IMR-90 (cell line): Measurements from ENCODE around the gene LIMK2. TPM values are rescaled to one million over a fixed set of nuclear protein-coding genes. Genes with fewer than 3 reads are reported as not detected.

Experiments
- ATAC-seq: fragments of 200-7000 bp; cut with Tn5 transposase; 2 replicates; pipeline ENCODE4 v1.9.1; 2020; ENCODE audit warnings: low read depth, mild to moderate bottlenecking, moderate library complexity
- BruUV-seq: library from RNA; stranded (reverse); fragments of 400-500 nt; replicated peaks from 2 replicates; lab custom pipeline; 2021; lab: Mats Ljungman, UMichigan
- CTCF ChIA-PET: fragments of 300-600 bp; formaldehyde crosslinking; extraction: SDS; loops from one replicate; lab custom pipeline; 2021; ENCODE audit warnings: antibody characterized with exemption; lab: Yijun Ruan, JAX
- POLR2A ChIA-PET: fragments of 300-600 bp; sonication (Branson Sonifier 250); formaldehyde crosslinking; loops from one replicate; lab custom pipeline; 2022; ENCODE audit warnings: antibody characterized with exemption; ENCODE audit not compliant: unreplicated experiment; lab: Charles Lee
- DNase-seq: peaks from one replicate; pipeline ENCODE4 v3.0.0; 2013
- H2AFZ ChIP-seq: replicated peaks from 2 replicates; pipeline ENCODE3; 2013; ENCODE audit warnings: low read length, mild to moderate bottlenecking; ENCODE audit not compliant: poor library complexity
- H2AK5ac ChIP-seq: 2 replicates; pipeline ENCODE4 v1.6.1; 2013; ENCODE audit warnings: low read depth, low read length, inconsistent platforms
- H2AK9ac ChIP-seq: replicated peaks from 2 replicates; pipeline ENCODE3; 2013; ENCODE audit warnings: mild to moderate bottlenecking, low read depth, low read length, moderate library complexity; ENCODE audit not compliant: poor library complexity
- H2BK120ac ChIP-seq: 2 replicates; pipeline ENCODE4 v1.6.1; 2013; ENCODE audit warnings: low read depth, low read length, inconsistent platforms
- H2BK15ac ChIP-seq: 3 replicates; pipeline ENCODE4 v1.6.1; 2013; ENCODE audit warnings: low read depth, low read length, inconsistent platforms
- H2BK20ac ChIP-seq: 2 replicates; pipeline ENCODE4 v1.6.1; 2013; ENCODE audit warnings: low read depth, mild to moderate bottlenecking, inconsistent platforms, low read length, moderate library complexity
- H2BK5ac ChIP-seq: 2 replicates; pipeline ENCODE4 v1.6.1; 2013; ENCODE audit warnings: mild to moderate bottlenecking, low read depth, low read length, inconsistent platforms; ENCODE audit not compliant: poor library complexity, severe bottlenecking
- H3K14ac ChIP-seq: replicated peaks from 2 replicates; pipeline ENCODE4 v1.6.1; 2013; ENCODE audit warnings: low read depth, low read length, inconsistent platforms
- H3K18ac ChIP-seq: 2 replicates; pipeline ENCODE4 v1.6.1; 2013; ENCODE audit warnings: low read depth, low read length, control low read depth
- H3K23ac ChIP-seq: 2 replicates; pipeline ENCODE4 v1.6.1; 2013; ENCODE audit warnings: low read depth, low read length, inconsistent platforms
- H3K27ac ChIP-seq: 2 replicates; pipeline ENCODE4 v1.5.1; 2013; ENCODE audit warnings: mild to moderate bottlenecking, control low read depth, low read length; ENCODE audit not compliant: insufficient read depth
- H3K27me3 ChIP-seq: 2 replicates; pipeline ENCODE4 v1.6.1; 2013; ENCODE audit warnings: low read length; ENCODE audit not compliant: control insufficient read depth, insufficient read depth
- H3K36me3 ChIP-seq: 2 replicates; pipeline ENCODE4 v1.6.1; 2013; ENCODE audit warnings: low read length, mixed read lengths; ENCODE audit not compliant: control insufficient read depth, insufficient read depth
- H3K4ac ChIP-seq: 2 replicates; pipeline ENCODE4 v1.6.1; 2013; ENCODE audit warnings: low read depth, low read length, inconsistent platforms
- H3K4me1 ChIP-seq: 2 replicates; pipeline ENCODE4 v1.6.1; 2013; ENCODE audit warnings: low read length, mixed read lengths; ENCODE audit not compliant: control insufficient read depth, insufficient read depth
- H3K4me2 ChIP-seq: 2 replicates; pipeline ENCODE4 v1.6.1; 2013; ENCODE audit warnings: low read depth, mild to moderate bottlenecking, control low read depth, low read length, moderate library complexity
- H3K4me3 ChIP-seq: 2 replicates; pipeline ENCODE4 v1.5.1; 2013; ENCODE audit warnings: low read depth, mild to moderate bottlenecking, control low read depth, low read length, moderate library complexity; ENCODE audit not compliant: insufficient read depth
- H3K56ac ChIP-seq: 2 replicates; pipeline ENCODE4 v1.6.1; 2013; ENCODE audit warnings: low read length, inconsistent platforms; ENCODE audit not compliant: insufficient read depth; ENCODE audit errors: extremely low read depth
- H3K79me1 ChIP-seq, 2 experiments: 2 replicates each; pipeline ENCODE4 v1.6.1; 2013; ENCODE audit warnings: low read length in 2 of 2, inconsistent platforms in 1 of 2, low read depth in 1 of 2
- H3K9ac ChIP-seq: 2 replicates; pipeline ENCODE4 v1.6.1; 2013; ENCODE audit warnings: low read depth, low read length, control low read depth
- H3K9me1 ChIP-seq: 2 replicates; pipeline ENCODE4 v1.6.1; 2013; ENCODE audit warnings: low read length, inconsistent platforms; ENCODE audit not compliant: insufficient read depth
- H3K9me3 ChIP-seq: 2 replicates; pipeline ENCODE4 v1.6.1; 2013; ENCODE audit warnings: low read length; ENCODE audit not compliant: control insufficient read depth, insufficient read depth
- H4K20me1 ChIP-seq: 2 replicates; pipeline ENCODE4 v1.6.1; 2013; ENCODE audit warnings: low read length, inconsistent platforms; ENCODE audit not compliant: insufficient read depth
- H4K5ac ChIP-seq: 2 replicates; pipeline ENCODE4 v1.6.1; 2013; ENCODE audit warnings: mild to moderate bottlenecking, low read depth, low read length, control low read depth
- H4K8ac ChIP-seq, 2 experiments: 2 replicates each; pipeline ENCODE4 v1.6.1; 2013; ENCODE audit warnings: low read depth in 2 of 2, low read length in 2 of 2, control low read depth in 1 of 2, inconsistent platforms in 1 of 2
- H4K91ac ChIP-seq: 2 replicates; pipeline ENCODE4 v1.6.1; 2013; ENCODE audit warnings: low read depth, low read length, inconsistent platforms; ENCODE audit not compliant: insufficient read depth
- BHLHE40 ChIP-seq: fragments of 150-350 bp; IDR thresholded peaks from 2 replicates; pipeline ENCODE4 v1.6.1; 2016; ENCODE audit warnings: mild to moderate bottlenecking, low read depth, low read length
- CEBPB ChIP-seq: IDR thresholded peaks from 2 replicates; pipeline ENCODE4 v1.6.1; 2012; ENCODE audit warnings: low read depth, low read length, improper control_type of control experiment
- CTCF ChIP-seq: conservative IDR thresholded peaks from 2 replicates; pipeline ENCODE4 v1.5.1; 2012; ENCODE audit warnings: mild to moderate bottlenecking, low read depth, low read length, improper control_type of control experiment
- FOS ChIP-seq: fragments of 150-350 bp; IDR thresholded peaks from 2 replicates; pipeline ENCODE4 v1.6.1; 2016; ENCODE audit warnings: low read depth, low read length
- MAZ ChIP-seq: IDR thresholded peaks from 2 replicates; pipeline ENCODE4 v1.6.1; 2012; ENCODE audit warnings: low read depth, mild to moderate bottlenecking, low read length, improper control_type of control experiment, moderate library complexity, borderline replicate concordance
- MXI1 ChIP-seq: IDR thresholded peaks from 2 replicates; pipeline ENCODE4 v1.6.1; 2012; ENCODE audit warnings: low read depth, mild to moderate bottlenecking, low read length, moderate library complexity, borderline replicate concordance
- POLR2A ChIP-seq: IDR thresholded peaks from 2 replicates; pipeline ENCODE4 v1.6.1; 2012; ENCODE audit warnings: mild to moderate bottlenecking, low read depth, low read length
- RAD21 ChIP-seq: IDR thresholded peaks from 2 replicates; pipeline ENCODE4 v1.6.1; 2012; ENCODE audit warnings: low read length, improper control_type of control experiment
- RCOR1 ChIP-seq: IDR thresholded peaks from 2 replicates; pipeline ENCODE4 v1.6.1; 2012; ENCODE audit warnings: mild to moderate bottlenecking, low read length, improper control_type of control experiment; ENCODE audit not compliant: insufficient replicate concordance
- WGBS, 2 experiments: methylation state at CpG; one replicate each; pipeline versions ENCODE4 v1.1.5 to v1.1.7; 2013; ENCODE audit warnings: missing lambda C conversion rate in 2 of 2; ENCODE audit not compliant: insufficient read length in 1 of 2; ENCODE audit errors: extremely low coverage in 2 of 2; 5-methylcytosine and 5-hydroxymethylcytosine counted together
- dilution Hi-C: fragments of 300-500 bp; cut with HindIII; formaldehyde crosslinking; loops from one replicate; pipeline ENCODE4 v1.14.3; 2018; ENCODE audit warnings: low sequenced_read_pairs; ENCODE audit not compliant: unreplicated experiment
- in situ Hi-C: fragments of 300-500 bp; cut with MboI; formaldehyde crosslinking; loops from 3 replicates; pipeline ENCODE4 v1.14.3; 2019; ENCODE audit warnings: low sequenced_read_pairs, inconsistent platforms, mixed read lengths
- intact Hi-C: fragments of 100-400 bp; cut with micrococcal nuclease; formaldehyde crosslinking; loops from 2 replicates; pipeline ENCODE4 v1.10.0; 2022
- polyA plus RNA-seq, 3 experiments: library from polyadenylated mRNA; depleted of rRNA; stranded (reverse); fragments of >200 nt; gene quantifications; 2 replicates each; pipeline ENCODE4 v1.2.3, GENCODE V29; 2012; ENCODE audit warnings: low replicate concordance in 1 of 3
- total RNA-seq: library from RNA; depleted of rRNA; stranded (reverse); fragments of >200 nt; gene quantifications from 2 replicates; pipeline ENCODE4 v1.2.3, GENCODE V29; 2012
- TF ChIP-seq, protein P1 (sequence below): fragments of 150-350 bp; IDR thresholded peaks from 2 replicates; pipeline ENCODE4 v1.6.1; 2017; ENCODE audit warnings: mild to moderate bottlenecking, antibody characterized with exemption, low read length, low read depth
- TF ChIP-seq, protein P2 (sequence below): fragments of 150-350 bp; IDR thresholded peaks from 2 replicates; pipeline ENCODE4 v1.6.1; 2016; ENCODE audit warnings: low read depth, mild to moderate bottlenecking, low read length, moderate library complexity, borderline replicate concordance

The LIMK2 gene
- total and polyA plus RNA-seq, 2 of the 4 experiments (the other 2 are of a cell fraction), result 14.5 to 31.9 TPM

GRCh38 chr22:31262312-31263133 is 50.4 kb downstream of the LIMK2 start (continued):
- TF ChIP-seq CEBPB, result no peak
- no peak for TF ChIP-seq POLR2A

GRCh38 chr22:31263896-31264640 is 52.0 kb downstream of the LIMK2 start:
- 100% methylated on average over 1 of the region's 6 CpGs; no CpG with 5 or more reads in 1 of the 2 experiments for WGBS, 2 experiments
- Histone ChIP-seq H3K18ac (no peak overlapping the region), H3K23ac (no peak overlapping the region), H3K4me3 (no peak overlapping the region), H3K79me1 (peaks cover 0 to 7% of the 10 kb centered on the region in 2 experiments; a peak in 3 of 4 replicates), H3K4ac (no peak overlapping the region), H2AFZ (no peak overlapping the region), H2AK5ac (no peak overlapping the region), H2BK15ac (no peak overlapping the region), H3K9ac (no peak overlapping the region), H2AK9ac (no peak overlapping the region), H4K8ac (no peak overlapping the region), H4K5ac (no peak overlapping the region), H3K14ac (no peak overlapping the region), H3K27ac (no peak overlapping the region), H3K9me1 (peaks cover 20% of the 10 kb centered on the region), H3K27me3 (no peaks in the 10 kb centered on the region), H2BK5ac (no peak overlapping the region), H4K91ac (no peak overlapping the region), H3K4me2 (no peak overlapping the region), H2BK120ac (no peak overlapping the region), H3K56ac (no peak overlapping the region), H3K36me3 (peaks cover 36% of the 10 kb centered on the region), H4K20me1 (no peaks in the 10 kb centered on the region), H2BK20ac (no peak overlapping the region), H3K4me1 (no peaks in the 10 kb centered on the region), H3K9me3 (no peaks in the 10 kb centered on the region)
- ATAC-seq (no peak), DNase-seq (no peak)
- in situ Hi-C loops (no loop called here), dilution Hi-C loops (no loop called here), intact Hi-C loops (no loop called here)
- ChIA-PET CTCF (interaction anchor here (2.3 kb wide), 1 partner anchor 9 kb away, joined by 12 read pairs; no protein-coding TSS in a partner anchor), POLR2A (no interaction called here)
- no TSS peak for BruUV-seq
- TF ChIP-seq MXI1 (no peak), BHLHE40 (no peak), CEBPB (no peak), FOS (no peak), MAZ (no peak), RAD21 (no peak), RCOR1 (no peak), CTCF (no peak)
- TF ChIP-seq, protein P1, sequence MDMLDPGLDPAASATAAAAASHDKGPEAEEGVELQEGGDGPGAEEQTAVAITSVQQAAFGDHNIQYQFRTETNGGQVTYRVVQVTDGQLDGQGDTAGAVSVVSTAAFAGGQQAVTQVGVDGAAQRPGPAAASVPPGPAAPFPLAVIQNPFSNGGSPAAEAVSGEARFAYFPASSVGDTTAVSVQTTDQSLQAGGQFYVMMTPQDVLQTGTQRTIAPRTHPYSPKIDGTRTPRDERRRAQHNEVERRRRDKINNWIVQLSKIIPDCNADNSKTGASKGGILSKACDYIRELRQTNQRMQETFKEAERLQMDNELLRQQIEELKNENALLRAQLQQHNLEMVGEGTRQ, result no peak
- TF ChIP-seq, protein P2, sequence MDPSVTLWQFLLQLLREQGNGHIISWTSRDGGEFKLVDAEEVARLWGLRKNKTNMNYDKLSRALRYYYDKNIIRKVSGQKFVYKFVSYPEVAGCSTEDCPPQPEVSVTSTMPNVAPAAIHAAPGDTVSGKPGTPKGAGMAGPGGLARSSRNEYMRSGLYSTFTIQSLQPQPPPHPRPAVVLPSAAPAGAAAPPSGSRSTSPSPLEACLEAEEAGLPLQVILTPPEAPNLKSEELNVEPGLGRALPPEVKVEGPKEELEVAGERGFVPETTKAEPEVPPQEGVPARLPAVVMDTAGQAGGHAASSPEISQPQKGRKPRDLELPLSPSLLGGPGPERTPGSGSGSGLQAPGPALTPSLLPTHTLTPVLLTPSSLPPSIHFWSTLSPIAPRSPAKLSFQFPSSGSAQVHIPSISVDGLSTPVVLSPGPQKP, result no peak
